Thoracic aorta (tissue), 2 donors: ENCODE measurements around the gene OMA1. TPM values are rescaled to one million over a fixed set of nuclear protein-coding genes. Genes with fewer than 3 reads are reported as not detected.

ENCODE experiments used
- ATAC-seq: fragments of 150-250 bp; one replicate; pipeline ENCODE4 v1.8.0; 2017; ENCODE audit warnings: low read depth; ENCODE audit not compliant: insufficient number of reproducible peaks, low FRiP score
- DNase-seq: peaks from one replicate; pipeline ENCODE4 v3.0.0-alpha.2; 2020; ENCODE audit warnings: low spot score
- H3K27ac ChIP-seq, 2 donors: fragments of 200-600 bp; sonication (generic); 1 replicate in 1 of 2; 2 replicates in 1 of 2; pipeline ENCODE4 v1.5.1; 2016; ENCODE audit warnings: mild to moderate bottlenecking in 2 of 2, moderate library complexity in 2 of 2
- H3K27me3 ChIP-seq: fragments of 200-600 bp; sonication (generic); replicated peaks from 2 replicates; pipeline ENCODE4 v1.6.0; 2016; ENCODE audit warnings: mild to moderate bottlenecking; ENCODE audit not compliant: insufficient read depth
- H3K36me3 ChIP-seq: fragments of 200-600 bp; sonication (generic); one replicate; pipeline ENCODE4 v1.5.1; 2016
- H3K4me1 ChIP-seq, 2 donors: fragments of 200-600 bp; sonication (generic); 1 replicate in 1 of 2; 2 replicates in 1 of 2; pipeline versions ENCODE4 v1.5.1 to v1.6.0; 2016; ENCODE audit warnings: low read depth in 2 of 2, mild to moderate bottlenecking in 1 of 2; ENCODE audit not compliant: control insufficient read depth in 1 of 2
- H3K4me3 ChIP-seq: fragments of 200-600 bp; sonication (generic); 2 replicates; pipeline ENCODE4 v1.5.1; 2016; ENCODE audit warnings: mild to moderate bottlenecking
- H3K9me3 ChIP-seq: fragments of 200-600 bp; sonication (generic); 2 replicates; pipeline ENCODE4 v1.5.1; 2016
- total RNA-seq, 2 donors: library from RNA; depleted of rRNA; stranded (reverse); fragments of >200 nt; gene quantifications; one replicate each; pipeline versions ENCODE4 v1.1.0 to v1.2.3, GENCODE V29; 2016
- TF ChIP-seq, protein P1 (sequence below): fragments of 200-600 bp; sonication (generic); IDR thresholded peaks from one replicate; pipeline ENCODE4 v1.5.1; 2019; ENCODE audit warnings: antibody characterized with exemption

Gene OMA1
- total RNA-seq, 2 donors from 2014 or later: 20.4 to 42.4 TPM

DNA sequence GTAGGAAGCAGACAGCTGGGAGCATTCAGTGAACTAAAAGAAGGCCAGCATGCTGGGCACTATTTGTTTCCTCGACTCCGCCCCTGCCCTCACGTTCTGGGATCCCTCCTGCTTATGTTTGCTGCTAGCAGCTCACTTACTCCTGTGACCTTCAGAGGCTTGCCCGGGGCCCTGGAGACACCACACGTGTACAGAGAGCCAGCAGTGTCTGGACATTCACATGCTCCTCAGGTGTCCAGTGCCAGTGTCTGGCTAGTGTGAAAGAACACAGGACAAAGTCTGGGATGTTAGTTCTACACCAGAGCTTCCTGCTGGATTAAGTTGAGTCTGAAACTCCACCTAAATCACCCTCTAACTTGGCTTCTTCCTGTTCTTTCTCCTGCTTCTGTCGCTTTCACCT lies 108.1 kb downstream of the OMA1 start:
- no peak overlapping the region for H3K4me3 ChIP-seq
- ATAC-seq (no peak), DNase-seq (no peak)
- TF ChIP-seq, protein P1, sequence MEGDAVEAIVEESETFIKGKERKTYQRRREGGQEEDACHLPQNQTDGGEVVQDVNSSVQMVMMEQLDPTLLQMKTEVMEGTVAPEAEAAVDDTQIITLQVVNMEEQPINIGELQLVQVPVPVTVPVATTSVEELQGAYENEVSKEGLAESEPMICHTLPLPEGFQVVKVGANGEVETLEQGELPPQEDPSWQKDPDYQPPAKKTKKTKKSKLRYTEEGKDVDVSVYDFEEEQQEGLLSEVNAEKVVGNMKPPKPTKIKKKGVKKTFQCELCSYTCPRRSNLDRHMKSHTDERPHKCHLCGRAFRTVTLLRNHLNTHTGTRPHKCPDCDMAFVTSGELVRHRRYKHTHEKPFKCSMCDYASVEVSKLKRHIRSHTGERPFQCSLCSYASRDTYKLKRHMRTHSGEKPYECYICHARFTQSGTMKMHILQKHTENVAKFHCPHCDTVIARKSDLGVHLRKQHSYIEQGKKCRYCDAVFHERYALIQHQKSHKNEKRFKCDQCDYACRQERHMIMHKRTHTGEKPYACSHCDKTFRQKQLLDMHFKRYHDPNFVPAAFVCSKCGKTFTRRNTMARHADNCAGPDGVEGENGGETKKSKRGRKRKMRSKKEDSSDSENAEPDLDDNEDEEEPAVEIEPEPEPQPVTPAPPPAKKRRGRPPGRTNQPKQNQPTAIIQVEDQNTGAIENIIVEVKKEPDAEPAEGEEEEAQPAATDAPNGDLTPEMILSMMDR: no peak
- no peaks in the 10 kb centered on the region for H3K4me1 ChIP-seq
- H3K27ac ChIP-seq: no peak overlapping the region
- no peaks in the 10 kb centered on the region for H3K36me3 ChIP-seq
- no peaks in the 10 kb centered on the region for H3K9me3 ChIP-seq
- H3K27me3 ChIP-seq: no peaks in the 10 kb centered on the region

DNA sequence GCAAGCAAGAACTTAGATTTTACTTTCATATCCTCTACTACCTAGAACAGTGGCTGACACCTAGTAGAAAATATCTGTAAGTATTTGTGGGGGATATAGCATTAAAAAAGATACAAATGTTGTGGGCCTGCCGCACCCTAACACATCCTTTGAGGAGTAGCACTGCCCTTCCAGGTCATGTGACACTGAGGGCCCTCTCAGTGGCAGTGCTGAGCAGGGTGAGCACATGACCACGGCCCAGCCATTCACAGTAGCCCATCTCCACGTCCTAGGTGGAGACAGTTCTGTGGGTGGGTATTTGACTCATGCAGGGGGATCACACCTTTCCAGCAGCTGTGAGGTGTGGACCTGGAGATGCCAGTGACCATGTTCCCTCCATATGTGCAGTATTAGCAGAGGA lies 108.9 kb downstream of the OMA1 start:
- Histone ChIP-seq H3K27ac (no peak overlapping the region), H3K36me3 (no peaks in the 10 kb centered on the region), H3K9me3 (no peaks in the 10 kb centered on the region), H3K27me3 (no peaks in the 10 kb centered on the region), H3K4me3 (no peak overlapping the region), H3K4me1 (peaks cover 4 to 6% of the 10 kb centered on the region in 2 donors)
- no peak for DNase-seq
- ATAC-seq: no peak
- TF ChIP-seq, protein P1: no peak

DNA sequence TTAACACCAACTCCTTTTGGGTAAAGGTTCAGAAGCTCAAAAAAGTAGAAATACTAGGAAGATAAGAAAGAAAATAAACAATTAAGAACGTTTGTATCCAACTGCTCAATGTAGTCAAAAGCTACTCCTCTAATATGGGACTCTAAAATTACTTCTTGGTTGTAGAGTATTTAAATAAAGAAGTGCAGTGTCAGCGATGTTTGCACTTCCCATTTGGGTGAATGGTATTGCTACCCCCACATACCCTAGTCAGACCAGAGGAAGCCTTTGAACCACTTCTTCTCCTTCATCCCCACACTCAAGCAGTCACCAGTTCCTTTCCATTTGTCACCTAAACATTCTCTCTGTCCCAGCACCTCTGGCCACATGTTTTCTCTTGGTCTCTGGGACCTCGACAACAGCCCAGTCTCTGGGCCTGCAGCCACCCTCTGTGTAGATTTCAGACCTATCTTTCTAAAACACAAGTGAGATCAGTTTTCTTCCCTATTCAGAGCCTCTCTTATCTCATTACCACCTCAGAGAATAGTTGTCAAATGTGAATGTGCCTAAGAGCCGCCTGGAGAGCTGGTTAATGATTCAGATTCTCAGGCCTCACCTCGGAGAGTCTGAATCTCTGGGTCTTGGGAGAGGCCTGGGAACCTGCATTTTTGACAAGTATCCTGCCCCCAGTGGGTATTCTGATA lies 109.8 kb downstream of the OMA1 start:
- ATAC-seq: no peak
- no peak for DNase-seq
- H3K27ac ChIP-seq: no peak overlapping the region

DNA sequence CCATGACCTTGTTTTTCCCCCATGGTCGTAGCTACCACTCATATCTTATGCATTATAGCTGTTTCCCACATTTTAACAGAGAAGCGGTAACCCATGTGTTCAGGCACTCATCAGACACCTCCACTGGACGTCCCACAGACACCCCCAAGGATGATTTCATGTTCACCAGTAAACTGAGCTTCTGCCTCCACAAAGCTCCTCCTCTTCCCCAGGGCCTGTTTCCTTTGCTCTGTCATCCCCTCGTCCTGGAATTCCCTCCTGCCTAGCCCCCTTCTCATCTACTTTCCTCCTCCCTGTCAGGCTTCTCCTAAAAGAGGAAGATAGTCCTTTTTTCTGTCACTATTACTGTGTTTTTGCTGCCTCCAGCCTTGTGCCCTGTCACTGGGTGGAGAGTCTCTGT lies 111.2 kb downstream of the OMA1 start:
- Histone ChIP-seq H3K4me1 (peaks cover 5 to 16% of the 10 kb centered on the region in 2 donors), H3K27ac (no peak overlapping the region), H3K27me3 (no peaks in the 10 kb centered on the region), H3K9me3 (no peaks in the 10 kb centered on the region), H3K36me3 (no peaks in the 10 kb centered on the region), H3K4me3 (no peak overlapping the region)
- TF ChIP-seq, protein P1: no peak
- no peak for DNase-seq
- ATAC-seq: no peak

More for the DNA sequence above, 109.8 kb downstream of the OMA1 start:
- Histone ChIP-seq H3K4me1 (peaks cover 5 to 7% of the 10 kb centered on the region in 2 donors), H3K9me3 (no peaks in the 10 kb centered on the region), H3K36me3 (no peaks in the 10 kb centered on the region), H3K4me3 (no peak overlapping the region), H3K27me3 (no peaks in the 10 kb centered on the region)
- TF ChIP-seq, protein P1: no peak

DNA sequence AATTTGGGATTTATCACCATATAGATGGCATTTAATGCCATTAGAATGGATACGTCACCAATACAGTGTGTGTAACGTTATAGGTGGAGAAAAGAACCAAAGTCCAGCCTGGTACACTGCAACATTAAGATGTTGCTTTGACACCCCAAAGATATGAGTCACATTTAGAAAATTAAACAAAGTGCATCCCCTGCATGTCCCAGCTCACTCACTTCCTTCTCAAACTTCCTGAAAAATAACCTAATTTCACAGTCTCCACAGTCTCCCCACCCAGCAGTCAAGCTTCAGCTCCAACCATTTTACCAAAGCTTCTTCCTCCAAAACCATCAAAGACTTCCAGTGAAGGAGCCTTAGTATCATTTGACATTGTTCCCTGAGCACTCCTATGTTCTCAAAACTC lies 111.9 kb downstream of the OMA1 start:
- H3K27me3 ChIP-seq: no peaks in the 10 kb centered on the region
- TF ChIP-seq, protein P1: no peak
- H3K36me3 ChIP-seq: no peaks in the 10 kb centered on the region
- no peak overlapping the region for H3K27ac ChIP-seq
- H3K9me3 ChIP-seq: no peaks in the 10 kb centered on the region
- DNase-seq (no peak), ATAC-seq (no peak)
- peaks cover 5 to 16% of the 10 kb centered on the region in 2 donors for H3K4me1 ChIP-seq
- no peak overlapping the region for H3K4me3 ChIP-seq
